Colon (tissue), 2 donors: ENCODE results near the gene GDNF.

Experiments used
- FAIRE-seq: peaks from 2 replicates; lab custom pipeline; 2012; peaks lifted over from hg19 to GRCh38; lab: Jason Lieb, UNC
- donor health status: control.
- donor health status: control.

Gene GDNF

GRCh38 chr5:37777432-37778130, 62.3 kb downstream of the GDNF start:
- FAIRE-seq: no peak

GRCh38 chr5:37776826-37777225, 63.0 kb downstream of the GDNF start:
- FAIRE-seq: no peak

GRCh38 chr5:37774912-37775483, 64.8 kb downstream of the GDNF start:
- FAIRE-seq: no peak

- FAIRE-seq: no peak
These were observed 66.0 kb downstream of the GDNF start for GRCh38 chr5:37773809-37774208.

GRCh38 chr5:37772255-37772654, 67.6 kb downstream of the GDNF start:
- FAIRE-seq: no peak

- FAIRE-seq: no peak
These were observed 68.1 kb downstream of the GDNF start for GRCh38 chr5:37771731-37772130.

GRCh38 chr5:37771203-37771611, 68.6 kb downstream of the GDNF start:
- no peak for FAIRE-seq

- FAIRE-seq: no peak
These were observed 69.1 kb downstream of the GDNF start for GRCh38 chr5:37770786-37771185.

GRCh38 chr5:37769840-37770239, 70.0 kb downstream of the GDNF start:
- no peak for FAIRE-seq

GRCh38 chr5:37769108-37769507, 70.7 kb downstream of the GDNF start:
- no peak for FAIRE-seq

GRCh38 chr5:37768371-37768770, 71.5 kb downstream of the GDNF start:
- no peak for FAIRE-seq

GRCh38 chr5:37767961-37768360, 71.9 kb downstream of the GDNF start:
- FAIRE-seq: no peak

GRCh38 chr5:37767251-37767650, 72.6 kb downstream of the GDNF start:
- no peak for FAIRE-seq
